IMR-90 (cell line): ENCODE measurements around the gene ACOX3.

ENCODE experiments used
- RCOR1 ChIP-seq: IDR thresholded peaks from 2 replicates; pipeline ENCODE4 v1.6.1; 2012; ENCODE audit warnings: mild to moderate bottlenecking, low read length, improper control_type of control experiment; ENCODE audit not compliant: insufficient replicate concordance
- TF ChIP-seq, protein P1 (sequence below): conservative IDR thresholded peaks from 2 replicates; pipeline ENCODE4 v1.5.1; 2012; ENCODE audit warnings: mild to moderate bottlenecking, low read depth, low read length, improper control_type of control experiment

DNA sequence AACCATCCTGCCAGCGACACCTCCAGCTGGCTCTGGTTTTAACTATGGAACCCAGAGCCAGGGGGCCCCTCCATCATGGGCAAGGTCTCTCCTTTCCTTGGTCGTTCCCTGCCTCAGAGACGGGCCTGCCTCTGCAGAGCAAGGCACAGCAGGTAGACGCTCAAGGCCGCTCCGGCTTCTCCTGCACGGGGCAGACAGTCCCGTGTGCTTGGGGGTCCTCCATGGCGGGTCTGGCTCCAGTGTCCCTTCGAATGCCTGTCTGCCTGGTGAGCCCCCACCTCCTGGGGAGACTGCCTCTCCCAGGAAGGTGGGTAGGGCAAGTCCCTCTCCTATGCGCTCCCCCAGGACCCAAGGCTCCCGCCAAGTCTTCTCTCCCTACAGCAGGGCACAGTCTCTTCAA lies 71.5 kb downstream of the ACOX3 start:
- TF ChIP-seq RCOR1, result no peak
- TF ChIP-seq, protein P1, sequence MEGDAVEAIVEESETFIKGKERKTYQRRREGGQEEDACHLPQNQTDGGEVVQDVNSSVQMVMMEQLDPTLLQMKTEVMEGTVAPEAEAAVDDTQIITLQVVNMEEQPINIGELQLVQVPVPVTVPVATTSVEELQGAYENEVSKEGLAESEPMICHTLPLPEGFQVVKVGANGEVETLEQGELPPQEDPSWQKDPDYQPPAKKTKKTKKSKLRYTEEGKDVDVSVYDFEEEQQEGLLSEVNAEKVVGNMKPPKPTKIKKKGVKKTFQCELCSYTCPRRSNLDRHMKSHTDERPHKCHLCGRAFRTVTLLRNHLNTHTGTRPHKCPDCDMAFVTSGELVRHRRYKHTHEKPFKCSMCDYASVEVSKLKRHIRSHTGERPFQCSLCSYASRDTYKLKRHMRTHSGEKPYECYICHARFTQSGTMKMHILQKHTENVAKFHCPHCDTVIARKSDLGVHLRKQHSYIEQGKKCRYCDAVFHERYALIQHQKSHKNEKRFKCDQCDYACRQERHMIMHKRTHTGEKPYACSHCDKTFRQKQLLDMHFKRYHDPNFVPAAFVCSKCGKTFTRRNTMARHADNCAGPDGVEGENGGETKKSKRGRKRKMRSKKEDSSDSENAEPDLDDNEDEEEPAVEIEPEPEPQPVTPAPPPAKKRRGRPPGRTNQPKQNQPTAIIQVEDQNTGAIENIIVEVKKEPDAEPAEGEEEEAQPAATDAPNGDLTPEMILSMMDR, result no peak
